ENCODE results near the gene HVCN1. TPM values are rescaled to one million over a fixed set of nuclear protein-coding genes. Genes with fewer than 3 reads are reported as not detected.

Gene HVCN1

DNA sequence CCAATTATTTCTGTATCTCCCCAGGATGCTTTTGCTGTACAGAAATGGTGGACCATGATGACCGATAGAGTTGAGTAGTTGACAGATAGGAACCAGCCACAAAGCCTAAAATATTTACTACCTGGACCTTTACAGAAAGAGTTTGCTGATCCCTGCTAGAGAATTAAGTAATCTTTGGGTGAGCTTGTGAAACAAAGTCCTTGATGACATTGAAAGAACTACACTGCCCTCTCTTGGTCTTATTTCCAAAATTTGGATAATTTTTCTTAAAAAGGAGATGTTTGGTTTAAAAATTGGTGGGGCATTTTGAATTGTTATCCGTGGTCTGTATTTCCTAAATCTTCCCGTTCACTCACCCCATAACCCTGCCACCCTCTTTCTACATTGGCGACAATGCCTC lies 88.7 kb downstream of the HVCN1 start:
- Histone ChIP-seq H2BK120ac (ENCODE audit: low read depth, low read length) (no peak overlapping the region), H3K4me1 (ENCODE audit: control insufficient read depth, low read depth, low read length) (no peaks in the 10 kb centered on the region), H3K9ac (ENCODE audit: low read length) (no peak overlapping the region), H3K4me2 (ENCODE audit: low read length) (no peak overlapping the region), H3K79me2 (ENCODE audit: control insufficient read depth, insufficient read depth, low read length) (no peaks in the 10 kb centered on the region), H3K18ac (ENCODE audit: low read length) (no peak overlapping the region), H2AK5ac (ENCODE audit: low read length) (no peak overlapping the region), H3K27me3 (ENCODE audit: insufficient read depth, low read length, poor library complexity) (no peaks in the 10 kb centered on the region), H2BK15ac (replicated peaks; ENCODE audit: low read depth) (no peak overlapping the region), H3K23ac (ENCODE audit: low read length) (no peak overlapping the region), H4K5ac (ENCODE audit: low read length) (no peak overlapping the region), H4K8ac (ENCODE audit: low read depth, low read length) (no peak overlapping the region), H3K4ac (ENCODE audit: low read depth, low read length) (no peak overlapping the region), H3K56ac (ENCODE audit: low read length) (no peak overlapping the region), H3K79me1 (ENCODE audit: low read length) (no peaks in the 10 kb centered on the region), H2BK5ac (ENCODE audit: low read length) (no peak overlapping the region), H3K27ac (ENCODE audit: low read depth, low read length) (no peak overlapping the region), H3K36me3 (ENCODE audit: control insufficient read depth, insufficient read depth, low read length) (no peaks in the 10 kb centered on the region), H3K4me3 (ENCODE audit: low read length) (no peak overlapping the region)
- DNase-seq = peak; percentile 46
- WGBS (ENCODE audit: extremely low coverage, insufficient coverage, low lambda C conversion rate) = no CpG with 5 or more reads among the region's 4 CpGs

DNA sequence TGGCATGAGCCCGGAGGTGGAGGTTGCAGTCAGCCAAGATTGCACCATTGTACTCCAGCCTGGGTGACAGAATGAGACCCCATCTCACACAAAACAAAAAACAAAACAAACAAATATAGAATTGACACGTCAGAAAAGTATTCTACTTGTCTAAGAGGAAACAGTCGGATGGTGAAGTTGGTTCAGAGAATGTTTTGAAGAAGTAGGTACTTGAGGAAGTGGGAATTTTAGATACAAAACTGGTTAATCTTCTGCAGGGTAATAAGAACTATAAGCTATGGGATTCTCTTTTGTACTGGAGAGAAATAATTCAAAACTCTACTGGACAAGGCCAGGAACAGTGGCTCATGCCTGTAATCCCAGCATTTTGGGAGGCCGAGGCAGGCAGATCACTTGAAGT lies 89.6 kb downstream of the HVCN1 start:
- H3K18ac ChIP-seq (ENCODE audit: low read length) = no peak overlapping the region
- H3K56ac ChIP-seq (ENCODE audit: low read length) = no peak overlapping the region
- no peaks in the 10 kb centered on the region for H3K79me2 ChIP-seq (ENCODE audit: control insufficient read depth, insufficient read depth, low read length)
- H3K36me3 ChIP-seq (ENCODE audit: control insufficient read depth, insufficient read depth, low read length) = no peaks in the 10 kb centered on the region
- H2BK5ac ChIP-seq (ENCODE audit: low read length) = no peak overlapping the region
- H3K4me2 ChIP-seq (ENCODE audit: low read length) = no peak overlapping the region
- no peak for DNase-seq
- WGBS (ENCODE audit: extremely low coverage, insufficient coverage, low lambda C conversion rate) = no CpG with 5 or more reads among the region's 4 CpGs
- H4K5ac ChIP-seq (ENCODE audit: low read length) = no peak overlapping the region
- no peaks in the 10 kb centered on the region for H3K4me1 ChIP-seq (ENCODE audit: control insufficient read depth, low read depth, low read length)
- no peak overlapping the region for H2AK5ac ChIP-seq (ENCODE audit: low read length)
- no peak overlapping the region for H3K27ac ChIP-seq (ENCODE audit: low read depth, low read length)
- no peak overlapping the region for H3K9ac ChIP-seq (ENCODE audit: low read length)
- H3K4ac ChIP-seq (ENCODE audit: low read depth, low read length) = no peak overlapping the region
- no peak overlapping the region for H3K23ac ChIP-seq (ENCODE audit: low read length)
- H3K27me3 ChIP-seq (ENCODE audit: insufficient read depth, low read length, poor library complexity) = no peaks in the 10 kb centered on the region
- no peak overlapping the region for H2BK15ac ChIP-seq (replicated peaks; ENCODE audit: low read depth)
- H2BK120ac ChIP-seq (ENCODE audit: low read depth, low read length) = no peak overlapping the region
- no peaks in the 10 kb centered on the region for H3K79me1 ChIP-seq (ENCODE audit: low read length)
- H3K4me3 ChIP-seq (ENCODE audit: low read length) = no peak overlapping the region
- H4K8ac ChIP-seq (ENCODE audit: low read depth, low read length) = no peak overlapping the region

Small RNA genes within 50 kb of the gene (small RNA-seq; reads per million reads assigned to genes)
- gene RN7SL387P (ENCODE audit: insufficient read depth) = not detected

All from mesendoderm (in vitro differentiated cells).